Endodermal cell (in vitro differentiated cells): ENCODE measurements around the gene DAB1. TPM values are rescaled to one million over a fixed set of nuclear protein-coding genes. Genes with fewer than 3 reads are reported as not detected.

ENCODE experiments used
- DNase-seq: peaks from one replicate; pipeline ENCODE4 v3.0.0-alpha.2; 2017
- H3K27ac ChIP-seq: 2 replicates; pipeline ENCODE4 v1.5.1; 2013; ENCODE audit warnings: mild to moderate bottlenecking, low read depth, low read length, moderate library complexity
- H3K27me3 ChIP-seq: 2 replicates; pipeline ENCODE4 v1.6.1; 2013; ENCODE audit warnings: mild to moderate bottlenecking, low read length, moderate library complexity; ENCODE audit not compliant: insufficient read depth, control insufficient read depth, poor library complexity, severe bottlenecking
- H3K36me3 ChIP-seq: 2 replicates; pipeline ENCODE4 v1.7.0; 2013; ENCODE audit warnings: mild to moderate bottlenecking, low read length, moderate library complexity; ENCODE audit not compliant: control insufficient read depth, insufficient read depth
- H3K4me1 ChIP-seq: one replicate; pipeline ENCODE4 v1.7.0; 2013; ENCODE audit warnings: low read length; ENCODE audit not compliant: control insufficient read depth, insufficient read depth
- H3K4me3 ChIP-seq: 2 replicates; pipeline ENCODE4 v1.5.1; 2013; ENCODE audit warnings: mild to moderate bottlenecking, low read length, moderate library complexity
- H3K9ac ChIP-seq: 2 replicates; pipeline ENCODE4 v1.6.1; 2013; ENCODE audit warnings: mild to moderate bottlenecking, low read length, moderate library complexity; ENCODE audit not compliant: poor library complexity, severe bottlenecking; ENCODE audit errors: extremely low read depth
- H3K9me3 ChIP-seq: 2 replicates; pipeline ENCODE4 v1.6.1; 2013; ENCODE audit warnings: mild to moderate bottlenecking, low read length, moderate library complexity; ENCODE audit not compliant: control insufficient read depth
- H3K27ac Mint-ChIP-seq: 2 replicates; pipeline ENCODE4 v1.8.0; 2020; ENCODE audit warnings: mixed read lengths
- H3K27me3 Mint-ChIP-seq: 2 replicates; pipeline ENCODE4 v1.8.0; 2021; ENCODE audit warnings: mild to moderate bottlenecking, mixed read lengths; ENCODE audit not compliant: insufficient read depth
- H3K36me3 Mint-ChIP-seq: 2 replicates; pipeline ENCODE4 v1.8.0; 2020; ENCODE audit warnings: low read depth, mixed read lengths
- H3K4me1 Mint-ChIP-seq: 2 replicates; pipeline ENCODE4 v1.8.0; 2020; ENCODE audit warnings: mixed read lengths
- H3K4me3 Mint-ChIP-seq: 2 replicates; pipeline ENCODE4 v1.8.0; 2020; ENCODE audit warnings: mild to moderate bottlenecking, moderate library complexity, mixed read lengths
- H3K9me3 Mint-ChIP-seq: 2 replicates; pipeline ENCODE4 v1.8.0; 2020; ENCODE audit warnings: mild to moderate bottlenecking, mixed read lengths
- CTCF ChIP-seq: fragments of 200-600 bp; sonication (generic); conservative IDR thresholded peaks from 2 replicates; pipeline ENCODE4 v1.5.0; 2021; ENCODE audit warnings: antibody characterized with exemption, mild to moderate bottlenecking
- WGBS, 2 experiments: methylation state at CpG; one replicate each; pipeline versions ENCODE4 v1.1.5 to v1.1.7; 2013; ENCODE audit warnings: missing lambda C conversion rate in 2 of 2, mixed read lengths in 1 of 2; ENCODE audit not compliant: insufficient coverage in 1 of 2, insufficient read length in 1 of 2; 5-methylcytosine and 5-hydroxymethylcytosine counted together
- total RNA-seq, 2 donors: library from RNA; stranded (reverse); fragmentation: NEBNext Ultra II Directional in 1 of 2; extraction: Animal tissue kit (Norgen Biotek cat#: 25700) in 1 of 2; gene quantifications; 2 replicates in 1 of 2; 3 replicates in 1 of 2; pipeline ENCODE4 v1.2.1, GENCODE V29; 2021

The DAB1 gene
- total RNA-seq, 2 donors from 2014 or later: 32.0 to 36.2 TPM

- Mint-ChIP-seq H3K4me3 (no peak overlapping the region), H3K36me3 (peaks cover 6% of the 10 kb centered on the region), H3K4me1 (peaks cover 19% of the 10 kb centered on the region), H3K9me3 (peaks cover 10% of the 10 kb centered on the region), H3K27ac (no peak overlapping the region), H3K27me3 (no peaks in the 10 kb centered on the region)
- H3K4me3 ChIP-seq: no peak overlapping the region
- no peaks in the 10 kb centered on the region for H3K27me3 ChIP-seq
- H3K9ac ChIP-seq: no peak overlapping the region
- no peaks in the 10 kb centered on the region for H3K36me3 ChIP-seq
- H3K27ac ChIP-seq: no peak overlapping the region
- H3K4me1 ChIP-seq: no peaks in the 10 kb centered on the region
- TF ChIP-seq CTCF: no peak
- WGBS, 2 experiments: 98 to 100% methylated on average over 4 to 6 of the region's 6 CpGs
- H3K9me3 ChIP-seq: peaks cover 13% of the 10 kb centered on the region
- no peak for DNase-seq
Measured at GRCh38 chr1:57363165-57363564, 60.7 kb downstream of the DAB1 start.

- Mint-ChIP-seq H3K36me3 (peaks cover 6% of the 10 kb centered on the region), H3K27me3 (no peaks in the 10 kb centered on the region), H3K4me3 (no peak overlapping the region), H3K27ac (peak overlapping the region; percentile 17), H3K9me3 (peaks cover 12% of the 10 kb centered on the region), H3K4me1 (peaks cover 26% of the 10 kb centered on the region)
- 44% methylated on average over 2 of the region's 2 CpGs; no CpG with 5 or more reads in 1 of the 2 experiments for WGBS, 2 experiments
- Histone ChIP-seq H3K36me3 (no peaks in the 10 kb centered on the region), H3K27me3 (no peaks in the 10 kb centered on the region), H3K27ac (no peak overlapping the region), H3K4me1 (no peaks in the 10 kb centered on the region), H3K9ac (no peak overlapping the region), H3K9me3 (peaks cover 8% of the 10 kb centered on the region), H3K4me3 (no peak overlapping the region)
- DNase-seq: no peak
- no peak for TF ChIP-seq CTCF
Measured at GRCh38 chr1:57362480-57362879, 61.4 kb downstream of the DAB1 start.

GRCh38 chr1:57361516-57361915, 62.3 kb downstream of the DAB1 start:
- H3K4me1 ChIP-seq: no peaks in the 10 kb centered on the region
- no peak for TF ChIP-seq CTCF
- H3K4me3 ChIP-seq: no peak overlapping the region
- Mint-ChIP-seq H3K4me1 (peaks cover 31% of the 10 kb centered on the region), H3K9me3 (peaks cover 12% of the 10 kb centered on the region), H3K27me3 (no peaks in the 10 kb centered on the region), H3K36me3 (peaks cover 3% of the 10 kb centered on the region), H3K27ac (no peak overlapping the region), H3K4me3 (no peak overlapping the region)
- no peak overlapping the region for H3K27ac ChIP-seq
- 80 to 92% methylated on average over 1 to 2 of the region's 2 CpGs for WGBS, 2 experiments
- H3K36me3 ChIP-seq: no peaks in the 10 kb centered on the region
- H3K9ac ChIP-seq: no peak overlapping the region
- H3K9me3 ChIP-seq: peaks cover 4% of the 10 kb centered on the region
- H3K27me3 ChIP-seq: no peaks in the 10 kb centered on the region
- DNase-seq: no peak
